ENCODE results near the gene JDP2. TPM values are rescaled to one million over a fixed set of nuclear protein-coding genes. Genes with fewer than 3 reads are reported as not detected.

Gene JDP2
- polyA plus RNA-seq, 1 of the 3 experiments (the other 2 are of a cell fraction), result 22.3 TPM

GRCh38 chr14:75392686-75393641 lies 34.9 kb upstream of the JDP2 start (continued):
- TF ChIP-seq USF2 (IDR thresholded peaks at IDR 0.05; ENCODE audit: borderline replicate concordance, low read depth, low read length) (no peak), MXI1 (IDR thresholded peaks at IDR 0.05; ENCODE audit: low read depth, low read length) (no peak), SIN3A (IDR thresholded peaks at IDR 0.05; ENCODE audit: borderline replicate concordance, low read depth, low read length) (no peak), FOXM1 (IDR thresholded peaks at IDR 0.05; ENCODE audit: low read depth) (no peak), TCF12 (IDR thresholded peaks at IDR 0.05) (no peak), CTCF (IDR thresholded peaks at IDR 0.05) (no peak), FOXJ3 (CRISPR knock-in tag; IDR thresholded peaks at IDR 0.05) (no peak)
- TF ChIP-seq, protein P1, sequence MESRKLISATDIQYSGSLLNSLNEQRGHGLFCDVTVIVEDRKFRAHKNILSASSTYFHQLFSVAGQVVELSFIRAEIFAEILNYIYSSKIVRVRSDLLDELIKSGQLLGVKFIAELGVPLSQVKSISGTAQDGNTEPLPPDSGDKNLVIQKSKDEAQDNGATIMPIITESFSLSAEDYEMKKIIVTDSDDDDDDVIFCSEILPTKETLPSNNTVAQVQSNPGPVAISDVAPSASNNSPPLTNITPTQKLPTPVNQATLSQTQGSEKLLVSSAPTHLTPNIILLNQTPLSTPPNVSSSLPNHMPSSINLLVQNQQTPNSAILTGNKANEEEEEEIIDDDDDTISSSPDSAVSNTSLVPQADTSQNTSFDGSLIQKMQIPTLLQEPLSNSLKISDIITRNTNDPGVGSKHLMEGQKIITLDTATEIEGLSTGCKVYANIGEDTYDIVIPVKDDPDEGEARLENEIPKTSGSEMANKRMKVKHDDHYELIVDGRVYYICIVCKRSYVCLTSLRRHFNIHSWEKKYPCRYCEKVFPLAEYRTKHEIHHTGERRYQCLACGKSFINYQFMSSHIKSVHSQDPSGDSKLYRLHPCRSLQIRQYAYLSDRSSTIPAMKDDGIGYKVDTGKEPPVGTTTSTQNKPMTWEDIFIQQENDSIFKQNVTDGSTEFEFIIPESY (IDR thresholded peaks at IDR 0.05; ENCODE audit: borderline replicate concordance, low read depth), result no peak

DNA sequence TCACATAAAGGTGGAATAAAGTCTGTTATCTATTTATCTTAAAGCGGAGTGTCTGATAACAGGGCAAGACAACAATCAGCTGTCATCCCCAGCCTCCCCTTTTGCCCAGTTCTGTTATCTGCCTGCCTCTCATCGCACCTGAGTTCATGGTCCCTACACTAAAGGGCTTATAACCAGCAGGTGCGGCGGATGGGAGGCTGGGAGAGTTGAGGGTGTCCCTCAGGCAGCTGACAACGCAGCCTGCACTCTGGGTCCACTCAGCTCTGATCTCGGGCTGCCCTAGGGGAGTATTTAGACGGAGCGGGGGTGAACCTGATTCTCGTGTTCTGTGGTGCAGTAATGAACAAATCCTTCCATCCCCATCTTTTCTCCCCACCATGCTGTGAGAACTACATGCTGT lies 34.0 kb upstream of the JDP2 start:
- Histone ChIP-seq H3K9me3 (no peaks in the 10 kb centered on the region), H3K27me3 (ENCODE audit: insufficient read depth) (peaks cover 7% of the 10 kb centered on the region; the same call in 1 of the 2 replicates), H3K27ac (ENCODE audit: low read depth in 2 of 2, low read length in 1 of 2) (no peak overlapping the region), H3K36me3 (replicated peaks in 1 of 2; ENCODE audit: control insufficient read depth in 1 of 2, insufficient read depth in 2 of 2, low read length in 1 of 2) (no peaks in the 10 kb centered on the region), H3F3A (replicated peaks; ENCODE audit: insufficient read depth) (no peaks in the 10 kb centered on the region), H2AFZ (ENCODE audit: low read depth) (no peak overlapping the region), H3K4me1 (ENCODE audit: control insufficient read depth in 1 of 2, insufficient read depth in 2 of 2, low read depth in 1 of 2, low read length in 1 of 2) (peaks cover 0 to 9% of the 10 kb centered on the region in 2 experiments; a peak in 1 of 4 replicates), H3K4me2 (no peak overlapping the region), H3K4me3 (ENCODE audit: low read depth in 2 of 2, low read length in 1 of 2) (no peak overlapping the region), H3K9ac (no peak overlapping the region), H3K9me2 (no peaks in the 10 kb centered on the region), H3K79me2 (ENCODE audit: insufficient read depth) (no peaks in the 10 kb centered on the region), H4K20me1 (ENCODE audit: insufficient read depth) (no peaks in the 10 kb centered on the region)
- no peak for DNase-seq
- WGBS (ENCODE audit: low lambda C conversion rate), result 65% methylated on average over 9 of the region's 9 CpGs
- CTCF ChIA-PET, result interaction anchor here (1.1 to 1.2 kb wide), 2 partner anchors 21 to 86 kb away, joined by 4 to 6 read pairs; no protein-coding TSS in a partner anchor
- TF ChIP-seq JUND (IDR thresholded peaks at IDR 0.05) (no peak), RXRA (IDR thresholded peaks at IDR 0.05; ENCODE audit: borderline replicate concordance, low read depth) (no peak), CTCF (IDR thresholded peaks at IDR 0.05) (no peak), FOXM1 (IDR thresholded peaks at IDR 0.05; ENCODE audit: low read depth) (no peak), MEF2A (IDR thresholded peaks at IDR 0.05; ENCODE audit: borderline replicate concordance, low read depth) (no peak), FOSL2 (IDR thresholded peaks at IDR 0.05; ENCODE audit: borderline replicate concordance, low read depth) (no peak), SMC3 (IDR thresholded peaks at IDR 0.05; ENCODE audit: low read depth, low read length) (no peak), NFIC (IDR thresholded peaks at IDR 0.05; ENCODE audit: borderline replicate concordance) (no peak), TEAD4 (IDR thresholded peaks at IDR 0.05; ENCODE audit: borderline replicate concordance, insufficient read depth) (no peak)
- POLR2A ChIA-PET, result no interaction called here

All from SK-N-SH (cell line).